Large intestine (tissue), 3 donors: ENCODE data around the gene TLR9. TPM values are rescaled to one million over a fixed set of nuclear protein-coding genes. Genes with fewer than 3 reads are reported as not detected.

Source experiments
- DNase-seq, 2 donors: peaks; one replicate each; pipeline versions ENCODE4 v3.0.0 to v3.0.0-alpha.2; 2013
- H3K27ac ChIP-seq: one replicate; pipeline ENCODE4 v1.5.1; 2013; ENCODE audit warnings: low read length
- H3K27me3 ChIP-seq: 2 replicates; pipeline ENCODE4 v1.6.1; 2013; ENCODE audit warnings: low read length; ENCODE audit not compliant: control insufficient read depth, insufficient read depth
- H3K36me3 ChIP-seq: 2 replicates; pipeline ENCODE4 v1.6.1; 2013; ENCODE audit warnings: low read length; ENCODE audit not compliant: control insufficient read depth, insufficient read depth
- H3K4me1 ChIP-seq: one replicate; pipeline ENCODE4 v1.6.1; 2013; ENCODE audit warnings: low read length; ENCODE audit not compliant: control insufficient read depth, insufficient read depth
- H3K4me3 ChIP-seq: one replicate; pipeline ENCODE4 v1.5.1; 2013; ENCODE audit warnings: low read length
- H3K9me3 ChIP-seq: one replicate; pipeline ENCODE4 v1.6.1; 2013; ENCODE audit warnings: mild to moderate bottlenecking, low read depth, low read length, moderate library complexity; ENCODE audit not compliant: control insufficient read depth
- WGBS: methylation state at CpG from one replicate; pipeline ENCODE4 v1.1.5; 2013; ENCODE audit warnings: low lambda C conversion rate; ENCODE audit not compliant: insufficient coverage; 5-methylcytosine and 5-hydroxymethylcytosine counted together
- polyA plus RNA-seq: library from polyadenylated mRNA; unstranded; fragments of 120-200 nt; gene quantifications from one replicate; pipeline ENCODE4 v1.2.1, GENCODE V29; 2013

Gene TLR9
- polyA plus RNA-seq, 1 donor: 0.37 TPM

- DNase-seq: no peak
- WGBS: no CpG with 5 or more reads among the region's 1 CpG
- H3K27me3 ChIP-seq: no peaks in the 10 kb centered on the region
- no peak overlapping the region for H3K27ac ChIP-seq
- H3K9me3 ChIP-seq: no peaks in the 10 kb centered on the region
- H3K4me3 ChIP-seq: no peak overlapping the region
- peaks cover 87% of the 10 kb centered on the region for H3K36me3 ChIP-seq
- H3K4me1 ChIP-seq: peaks cover 12% of the 10 kb centered on the region
Measured at GRCh38 chr3:52259035-52259434, 33.6 kb upstream of the TLR9 start.

GRCh38 chr3:52257911-52258310 is 32.5 kb upstream of the TLR9 start:
- peaks cover 87% of the 10 kb centered on the region for H3K36me3 ChIP-seq
- H3K9me3 ChIP-seq: no peaks in the 10 kb centered on the region
- WGBS: 30% methylated on average over 2 of the region's 4 CpGs
- no peak overlapping the region for H3K27ac ChIP-seq
- H3K27me3 ChIP-seq: no peaks in the 10 kb centered on the region
- DNase-seq: no peak
- no peak overlapping the region for H3K4me3 ChIP-seq
- H3K4me1 ChIP-seq: peaks cover 12% of the 10 kb centered on the region

- no peak for DNase-seq
- no peaks in the 10 kb centered on the region for H3K9me3 ChIP-seq
- WGBS: no CpG with 5 or more reads among the region's 4 CpGs
- H3K27me3 ChIP-seq: no peaks in the 10 kb centered on the region
- H3K36me3 ChIP-seq: peaks cover 82% of the 10 kb centered on the region
- H3K4me3 ChIP-seq: no peak overlapping the region
- no peak overlapping the region for H3K27ac ChIP-seq
- peaks cover 12% of the 10 kb centered on the region for H3K4me1 ChIP-seq
Measured at GRCh38 chr3:52256622-52257021, 31.2 kb upstream of the TLR9 start.

GRCh38 chr3:52256159-52256558 is 30.7 kb upstream of the TLR9 start:
- Histone ChIP-seq H3K4me3 (no peak overlapping the region), H3K9me3 (no peaks in the 10 kb centered on the region), H3K4me1 (peaks cover 12% of the 10 kb centered on the region), H3K36me3 (peaks cover 81% of the 10 kb centered on the region), H3K27me3 (no peaks in the 10 kb centered on the region), H3K27ac (no peak overlapping the region)
- WGBS: no CpG with 5 or more reads among the region's 3 CpGs
- DNase-seq: no peak

- Histone ChIP-seq H3K27me3 (no peaks in the 10 kb centered on the region), H3K9me3 (no peaks in the 10 kb centered on the region), H3K36me3 (peaks cover 84% of the 10 kb centered on the region), H3K4me3 (no peak overlapping the region), H3K27ac (no peak overlapping the region), H3K4me1 (peaks cover 12% of the 10 kb centered on the region)
- no peak for DNase-seq
- WGBS: no CpG with 5 or more reads among the region's 9 CpGs
Measured at GRCh38 chr3:52254608-52255007, 29.2 kb upstream of the TLR9 start.

GRCh38 chr3:52253314-52254304 is 28.2 kb upstream of the TLR9 start:
- DNase-seq: no peak
- peaks cover 80% of the 10 kb centered on the region for H3K36me3 ChIP-seq
- no peaks in the 10 kb centered on the region for H3K27me3 ChIP-seq
- H3K9me3 ChIP-seq: no peaks in the 10 kb centered on the region
- H3K27ac ChIP-seq: no peak overlapping the region
- no CpG with 5 or more reads among the region's 12 CpGs for WGBS
- H3K4me3 ChIP-seq: no peak overlapping the region
- peaks cover 12% of the 10 kb centered on the region for H3K4me1 ChIP-seq

GRCh38 chr3:52250122-52250521 is 24.7 kb upstream of the TLR9 start:
- H3K36me3 ChIP-seq: peaks cover 48% of the 10 kb centered on the region
- H3K27me3 ChIP-seq: peaks cover 3% of the 10 kb centered on the region
- peaks cover 9% of the 10 kb centered on the region for H3K4me1 ChIP-seq
- no peak overlapping the region for H3K4me3 ChIP-seq
- no CpG with 5 or more reads among the region's 1 CpG for WGBS
- DNase-seq: no peak
- no peak overlapping the region for H3K27ac ChIP-seq
- no peaks in the 10 kb centered on the region for H3K9me3 ChIP-seq

GRCh38 chr3:52249683-52250082 is 24.2 kb upstream of the TLR9 start:
- WGBS: no CpG with 5 or more reads among the region's 6 CpGs
- H3K4me1 ChIP-seq: peaks cover 10% of the 10 kb centered on the region
- no peak for DNase-seq

GRCh38 chr3:52248816-52249547 is 23.5 kb upstream of the TLR9 start:
- Histone ChIP-seq H3K4me3 (no peak overlapping the region), H3K9me3 (no peaks in the 10 kb centered on the region), H3K27me3 (peaks cover 4% of the 10 kb centered on the region), H3K4me1 (peaks cover 10% of the 10 kb centered on the region), H3K27ac (no peak overlapping the region), H3K36me3 (peaks cover 44% of the 10 kb centered on the region)
- DNase-seq: no peak
- WGBS: no CpG with 5 or more reads among the region's 10 CpGs

More at GRCh38 chr3:52249683-52250082, 24.2 kb upstream of the TLR9 start:
- Histone ChIP-seq H3K27me3 (peaks cover 4% of the 10 kb centered on the region), H3K9me3 (no peaks in the 10 kb centered on the region), H3K27ac (no peak overlapping the region), H3K4me3 (no peak overlapping the region), H3K36me3 (peaks cover 47% of the 10 kb centered on the region)

GRCh38 chr3:52248165-52248541 is 22.7 kb upstream of the TLR9 start:
- DNase-seq: no peak
- Histone ChIP-seq H3K4me3 (no peak overlapping the region), H3K4me1 (peaks cover 10% of the 10 kb centered on the region), H3K9me3 (no peaks in the 10 kb centered on the region), H3K27ac (no peak overlapping the region), H3K36me3 (peaks cover 36% of the 10 kb centered on the region), H3K27me3 (peaks cover 6% of the 10 kb centered on the region)
- WGBS: no CpG with 5 or more reads among the region's 10 CpGs
